Measurements from ENCODE around the gene FSCN2. TPM values are rescaled to one million over a fixed set of nuclear protein-coding genes. Genes with fewer than 3 reads are reported as not detected.
A peak's percentile ranks its signal among the peaks of the same experiment; 100 is the strongest.

FSCN2 gene
- polyA plus RNA-seq, 1 donor (not counting 4 experiments of a cell fraction or from before 2014, with no cell fraction given) = not detected

- Histone ChIP-seq H3K9ac (ENCODE audit: control insufficient read depth, extremely low read depth, insufficient read depth, low read length) (peak overlapping the region; percentile 67), H4K20me1 (ENCODE audit: control insufficient read depth, extremely low read depth, insufficient read depth, low read length) (peaks cover 35% of the 10 kb centered on the region), H3K4me1 (ENCODE audit: control insufficient read depth, extremely low read depth, insufficient read depth, low read length) (peaks cover 8% of the 10 kb centered on the region), H3K4me3 (ENCODE audit: control insufficient read depth in 2 of 3, extremely low read depth in 1 of 3, insufficient read depth in 2 of 3, low read depth in 1 of 3, low read length in 3 of 3) (peak overlapping the region; percentile 25 to 61 (median 51)), H2AFZ (ENCODE audit: control insufficient read depth, low read length) (no peak overlapping the region), H3K27ac (ENCODE audit: control insufficient read depth, insufficient read depth, low read length) (peak overlapping the region; percentile 73), H3K9me1 (ENCODE audit: control insufficient read depth, extremely low read depth, insufficient read depth, low read length) (no peaks in the 10 kb centered on the region), H3K27me3 (ENCODE audit: control insufficient read depth, extremely low read depth, insufficient read depth, low read length) (no peaks in the 10 kb centered on the region), H3K4me2 (ENCODE audit: control insufficient read depth, extremely low read depth, insufficient read depth, low read depth, low read length) (peak overlapping the region; percentile 51), H3K36me3 (ENCODE audit: control insufficient read depth in 2 of 2, extremely low read depth in 1 of 2, insufficient read depth in 2 of 2, low read length in 2 of 2) (peaks cover 20 to 29% of the 10 kb centered on the region in 2 experiments), H3K9me3 (ENCODE audit: control insufficient read depth, low read depth, low read length) (peaks cover 2% of the 10 kb centered on the region), H3K79me2 (ENCODE audit: control insufficient read depth, insufficient read depth, low read length) (peaks cover 26% of the 10 kb centered on the region)
- TF ChIP-seq EZH2 (IDR thresholded peaks at IDR 0.05; ENCODE audit: low read length) = no peak
- no peak for TF ChIP-seq CTCF (optimal IDR thresholded peaks at IDR 0.05 in 1 of 3, IDR thresholded peaks at IDR 0.05 in 1 of 3, conservative IDR thresholded peaks at IDR 0.05 in 1 of 3; ENCODE audit: extremely low read depth in 1 of 3, insufficient read depth in 2 of 3, low read length in 3 of 3)
- dilution Hi-C loops (cut with MboI; ENCODE audit: extremely low pct_ligation_motif_present, low sequenced_read_pairs) = no loop called here
- DNase-seq (ENCODE audit: low read depth, low spot score) (no peak), FAIRE-seq (no peak)
These were observed 14.8 kb upstream of the FSCN2 start for GRCh38 chr17:81513372-81513752.

DNA sequence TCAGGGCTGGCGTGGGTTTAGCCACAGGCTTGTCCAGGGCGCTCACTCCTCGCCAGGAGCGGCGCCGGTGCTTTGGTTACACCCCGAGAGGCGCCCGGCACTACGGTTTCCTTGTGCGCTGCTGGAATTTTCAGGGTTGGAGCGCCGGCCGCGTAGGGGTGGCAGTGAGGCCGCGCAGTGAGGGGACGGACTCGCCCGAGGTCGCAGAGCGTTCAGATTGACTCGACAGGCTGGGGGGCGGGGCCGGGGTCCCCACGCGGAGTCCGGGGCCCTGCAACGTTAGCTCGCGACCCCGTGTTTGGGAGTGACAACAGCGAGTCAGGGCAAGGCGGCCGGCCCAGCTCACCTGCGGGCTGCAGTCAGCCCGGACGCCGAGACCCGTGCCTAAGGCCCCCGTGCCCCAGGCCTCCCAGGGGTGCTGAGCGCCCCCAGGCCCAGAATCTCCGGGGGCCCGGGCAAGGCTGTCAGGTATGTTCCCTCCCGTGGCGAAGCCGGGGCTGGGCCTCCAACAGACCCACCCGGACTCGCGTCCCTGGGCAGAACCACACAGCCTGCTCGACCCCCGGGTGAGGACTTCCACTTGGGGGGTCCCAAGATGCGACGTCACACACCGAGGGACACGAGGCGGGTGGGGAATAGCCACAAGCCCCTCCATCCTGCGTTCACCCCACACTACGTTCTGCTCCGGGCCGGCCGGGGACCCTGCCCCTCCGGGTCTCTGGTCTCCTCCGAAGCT lies 14.3 kb upstream of the FSCN2 start:
- no peaks in the 10 kb centered on the region for H3K27me3 ChIP-seq (ENCODE audit: control insufficient read depth, extremely low read depth, insufficient read depth, low read length)
- TF ChIP-seq EZH2 (IDR thresholded peaks at IDR 0.05; ENCODE audit: low read length) (no peak), CTCF (optimal IDR thresholded peaks at IDR 0.05 in 1 of 3, IDR thresholded peaks at IDR 0.05 in 1 of 3, conservative IDR thresholded peaks at IDR 0.05 in 1 of 3; ENCODE audit: extremely low read depth in 1 of 3, insufficient read depth in 2 of 3, low read length in 3 of 3) (no peak)
- DNase-seq (ENCODE audit: low read depth, low spot score) (no peak), FAIRE-seq (no peak)
- H3K4me1 ChIP-seq (ENCODE audit: control insufficient read depth, extremely low read depth, insufficient read depth, low read length) = peaks cover 13% of the 10 kb centered on the region
- H3K36me3 ChIP-seq (ENCODE audit: control insufficient read depth in 2 of 2, extremely low read depth in 1 of 2, insufficient read depth in 2 of 2, low read length in 2 of 2) = peaks cover 20 to 29% of the 10 kb centered on the region in 2 experiments
- peaks cover 31% of the 10 kb centered on the region for H4K20me1 ChIP-seq (ENCODE audit: control insufficient read depth, extremely low read depth, insufficient read depth, low read length)
- H3K27ac ChIP-seq (ENCODE audit: control insufficient read depth, insufficient read depth, low read length) = peak overlapping the region; percentile 73
- peak overlapping the region; percentile 67 for H3K9ac ChIP-seq (ENCODE audit: control insufficient read depth, extremely low read depth, insufficient read depth, low read length)
- peaks cover 2% of the 10 kb centered on the region for H3K9me3 ChIP-seq (ENCODE audit: control insufficient read depth, low read depth, low read length)
- H3K4me2 ChIP-seq (ENCODE audit: control insufficient read depth, extremely low read depth, insufficient read depth, low read depth, low read length) = peak overlapping the region; percentile 51
- dilution Hi-C loops (cut with MboI; ENCODE audit: extremely low pct_ligation_motif_present, low sequenced_read_pairs) = no loop called here
- no peak overlapping the region for H2AFZ ChIP-seq (ENCODE audit: control insufficient read depth, low read length)
- peaks cover 26% of the 10 kb centered on the region for H3K79me2 ChIP-seq (ENCODE audit: control insufficient read depth, insufficient read depth, low read length)
- peak overlapping the region; percentile 25 to 61 (median 51) for H3K4me3 ChIP-seq (ENCODE audit: control insufficient read depth in 2 of 3, extremely low read depth in 1 of 3, insufficient read depth in 2 of 3, low read depth in 1 of 3, low read length in 3 of 3)
- no peaks in the 10 kb centered on the region for H3K9me1 ChIP-seq (ENCODE audit: control insufficient read depth, extremely low read depth, insufficient read depth, low read length)
